NCI-H1092 treated with DMSO at 0.1 percent for 48 hours (cell line): ENCODE measurements around the gene CYP27A1.

Experiments used
- DNase-seq: peaks from one replicate; lab custom pipeline; 2025; lab: John Stamatoyannopoulos, UW

CYP27A1 gene

GRCh38 chr2:218859556-218859987, 77.6 kb downstream of the CYP27A1 start, which contains the start of gene WNT6:
WNT6 (plus strand) TSS chr2:218859805; CDS start chr2:218860038, 233 bp downstream.
- no peak for DNase-seq

GRCh38 chr2:218859988-218860831, 78.3 kb downstream of the CYP27A1 start:
- no peak for DNase-seq

GRCh38 chr2:218860950-218861381, 79.0 kb downstream of the CYP27A1 start:
- peak; percentile 77 for DNase-seq

DNA sequence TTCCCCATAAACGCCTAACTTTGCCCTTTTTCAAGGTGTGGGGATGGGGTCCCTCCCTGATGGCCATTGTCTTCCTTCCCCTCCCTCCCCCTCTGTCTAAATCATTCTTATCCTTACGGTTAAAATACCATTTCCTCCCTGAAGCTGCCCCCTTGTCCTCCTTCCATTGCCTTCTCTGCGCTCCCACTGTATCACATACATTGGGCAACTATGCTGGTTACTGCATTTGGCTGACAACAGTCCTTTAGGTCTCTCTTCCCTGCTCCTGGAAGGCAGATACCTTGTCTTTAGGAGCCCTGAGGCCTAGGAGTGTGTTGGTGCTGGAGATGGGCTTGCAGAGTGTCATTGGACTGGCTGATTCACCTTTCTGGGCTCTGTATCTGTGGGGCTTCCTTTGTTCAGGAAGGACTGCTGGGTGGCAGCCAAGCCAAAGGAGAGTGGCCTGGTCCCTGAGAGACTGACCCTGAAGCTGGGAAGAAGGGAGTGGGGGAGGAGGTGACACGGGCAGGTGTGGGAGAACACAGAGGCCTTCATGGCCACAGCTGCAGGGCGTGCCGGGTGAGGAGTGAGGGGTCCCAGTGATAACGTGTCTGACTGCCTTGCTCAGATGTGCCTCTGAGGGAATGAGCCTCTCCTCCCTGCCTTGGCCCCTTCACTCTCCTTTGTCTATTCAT, 79.8 kb downstream of the CYP27A1 start:
- DNase-seq: no peak

DNA sequence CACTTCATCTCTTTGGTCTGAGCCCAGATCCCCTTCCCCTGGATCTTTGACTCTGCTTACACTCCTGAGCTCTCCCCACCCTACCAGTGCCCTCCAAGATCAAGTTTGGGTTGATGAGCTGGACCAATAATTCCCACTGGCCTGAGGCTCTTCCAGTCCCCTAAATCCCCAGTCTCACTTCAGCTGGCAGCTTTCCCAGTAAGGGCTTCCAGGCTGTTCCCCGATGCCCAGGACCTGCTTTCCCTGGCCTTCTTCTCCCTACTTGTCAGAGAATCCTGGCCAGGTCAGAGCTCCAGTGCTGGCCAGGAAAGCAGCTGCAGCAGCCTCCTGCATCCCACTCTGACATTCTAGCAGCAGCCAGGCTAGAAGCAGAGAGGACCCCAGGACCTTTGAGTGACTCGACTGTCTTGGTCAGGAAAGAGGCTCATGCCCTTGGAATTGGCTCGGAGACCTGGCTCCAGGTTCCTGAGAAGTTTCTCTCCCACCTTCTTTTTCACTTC, 81.1 kb downstream of the CYP27A1 start:
- DNase-seq: no peak
